Fibroblast of the aortic adventitia (primary cell): Measurements from ENCODE around the gene RIPOR1. TPM values are rescaled to one million over a fixed set of nuclear protein-coding genes. Genes with fewer than 3 reads are reported as not detected.
A peak's percentile ranks its signal among the peaks of the same experiment; 100 is the strongest.

Source experiments
- DNase-seq: peaks from one replicate; pipeline ENCODE4 v3.0.0-alpha.2; 2010; ENCODE audit warnings: low read depth
- H3K4me3 ChIP-seq: 2 replicates; pipeline ENCODE4 v1.5.1; 2011; ENCODE audit warnings: low read depth, mild to moderate bottlenecking, control low read depth, low read length, moderate library complexity
- CTCF ChIP-seq: IDR thresholded peaks from 2 replicates; pipeline ENCODE4 v1.5.1; 2011; ENCODE audit warnings: mild to moderate bottlenecking, low read length, control low read depth, inconsistent platforms; ENCODE audit not compliant: insufficient read depth
- total RNA-seq: library from RNA; depleted of rRNA; stranded (reverse); fragments of >200 nt; gene quantifications from 2 replicates; pipeline ENCODE4 v1.2.3, GENCODE V29; 2012; ENCODE audit warnings: low replicate concordance

The RIPOR1 gene
- total RNA-seq, 1 donor, result 29.3 TPM

GRCh38 chr16:67544329-67544841, 15.8 kb downstream of the RIPOR1 start:
- H3K4me3 ChIP-seq, result no peak overlapping the region
- no peak for DNase-seq
- TF ChIP-seq CTCF, result no peak

- DNase-seq, result no peak
- TF ChIP-seq CTCF, result no peak
- no peak overlapping the region for H3K4me3 ChIP-seq
Measured at GRCh38 chr16:67544844-67545664, 16.4 kb downstream of the RIPOR1 start.

- H3K4me3 ChIP-seq, result no peak overlapping the region
- no peak for DNase-seq
- no peak for TF ChIP-seq CTCF
Measured at GRCh38 chr16:67545665-67546024, 17.0 kb downstream of the RIPOR1 start.

GRCh38 chr16:67546091-67546501, 17.5 kb downstream of the RIPOR1 start:
- no peak for DNase-seq
- TF ChIP-seq CTCF, result no peak
- H3K4me3 ChIP-seq, result no peak overlapping the region

GRCh38 chr16:67546761-67547422, 18.3 kb downstream of the RIPOR1 start:
- peak; percentile 96 for TF ChIP-seq CTCF
- no peak overlapping the region for H3K4me3 ChIP-seq
- DNase-seq, result peak; percentile 69

- no peak for DNase-seq
- no peak for TF ChIP-seq CTCF
Measured at GRCh38 chr16:67547423-67548264, 19.0 kb downstream of the RIPOR1 start.

More at GRCh38 chr16:67547423-67548264, 19.0 kb downstream of the RIPOR1 start:
- no peak overlapping the region for H3K4me3 ChIP-seq
